GM19397 (cell line): Measurements from ENCODE around the gene ACO2.
"Not testable (repeated sequence)": the region's sequence is repeated elsewhere in the genome, so short reads cannot be mapped to it uniquely, and the experiment has no call there.

Experiments
- ATAC-seq: cut with Tn5 transposase; IDR thresholded peaks from one replicate; pipeline ENCODE4 v1.9.1; 2021; ENCODE audit warnings: mild to moderate bottlenecking, moderate library complexity; ENCODE audit not compliant: unreplicated experiment

The ACO2 gene

DNA sequence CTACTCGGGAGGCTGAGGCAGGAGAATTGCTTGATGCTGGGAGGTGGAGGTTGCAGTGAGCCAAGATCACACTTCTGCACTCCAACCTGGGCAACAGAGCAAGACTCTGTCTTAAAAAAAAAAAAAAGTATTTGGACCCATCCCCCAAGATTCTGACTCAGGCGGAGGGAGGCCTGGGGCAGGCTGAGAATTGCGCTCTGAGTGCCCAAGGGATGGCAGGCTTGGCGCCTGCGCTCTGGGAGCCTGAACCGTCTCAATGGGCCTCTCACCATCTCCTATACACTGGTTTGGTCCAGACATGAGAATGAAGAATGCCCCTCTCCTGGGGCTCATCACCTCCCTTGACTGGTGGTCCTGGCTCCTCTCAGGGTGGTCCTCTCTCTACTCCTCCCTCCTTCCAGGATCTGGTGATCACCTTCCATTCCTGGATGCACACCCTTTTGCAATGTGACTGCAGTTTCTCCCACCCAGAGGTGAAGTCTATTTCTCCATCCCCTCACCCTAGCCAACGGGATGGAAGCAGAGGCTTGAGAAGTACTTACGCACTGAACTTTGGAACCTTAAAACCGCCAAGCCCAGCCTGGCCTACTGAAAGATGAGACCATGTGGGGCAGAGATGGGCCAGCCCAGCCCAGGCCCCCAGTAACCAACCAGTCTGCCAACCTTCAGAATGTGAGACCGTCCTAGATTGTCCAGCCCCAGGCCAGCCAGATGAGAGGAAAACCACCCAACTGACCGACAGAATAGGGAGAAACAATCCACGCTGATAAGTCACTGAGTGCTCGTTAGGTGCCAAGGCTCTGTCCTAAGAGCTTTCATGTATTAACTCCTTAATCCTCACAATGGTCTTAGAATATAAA lies 70.5 kb downstream of the ACO2 start:
- no peak for ATAC-seq

DNA sequence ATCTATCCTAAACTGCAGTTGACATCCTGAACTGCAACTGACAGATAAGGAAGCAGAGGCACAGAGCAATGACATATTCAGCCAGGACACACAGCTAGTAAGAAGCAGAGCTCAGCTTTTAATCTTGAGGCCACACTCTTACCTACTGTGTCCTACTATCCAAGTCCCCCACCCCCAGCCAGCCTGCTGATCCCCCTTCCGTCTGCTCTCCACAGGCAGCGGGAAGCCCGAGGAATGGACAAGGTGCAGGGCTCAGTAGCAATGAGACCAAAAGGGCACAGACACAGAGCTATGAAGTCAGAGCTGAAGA lies 71.0 kb downstream of the ACO2 start:
- ATAC-seq = no peak

GRCh38 chr22:41540365-41540764 lies 71.4 kb downstream of the ACO2 start:
- ATAC-seq = no peak

DNA sequence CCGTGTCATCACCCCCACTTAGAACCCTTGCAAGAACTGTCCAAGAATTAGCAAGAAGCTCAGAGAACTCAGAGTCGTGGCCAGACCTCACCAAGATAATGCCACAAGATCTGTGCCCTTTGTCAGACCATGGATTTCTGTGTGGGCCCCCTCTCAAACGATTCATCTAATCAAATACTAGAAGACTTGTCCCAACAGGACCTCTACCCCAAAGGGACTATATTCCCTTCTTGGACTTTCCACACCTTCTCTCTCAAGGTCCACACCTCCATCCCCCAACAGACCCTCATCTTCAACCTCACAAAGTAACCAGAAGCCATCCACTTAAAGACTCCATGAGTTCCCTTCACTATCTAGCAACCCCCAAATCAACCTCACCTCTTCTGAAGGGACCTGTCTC lies 72.6 kb downstream of the ACO2 start:
- ATAC-seq = no peak

GRCh38 chr22:41542224-41542623 lies 73.3 kb downstream of the ACO2 start:
- ATAC-seq = no peak

DNA sequence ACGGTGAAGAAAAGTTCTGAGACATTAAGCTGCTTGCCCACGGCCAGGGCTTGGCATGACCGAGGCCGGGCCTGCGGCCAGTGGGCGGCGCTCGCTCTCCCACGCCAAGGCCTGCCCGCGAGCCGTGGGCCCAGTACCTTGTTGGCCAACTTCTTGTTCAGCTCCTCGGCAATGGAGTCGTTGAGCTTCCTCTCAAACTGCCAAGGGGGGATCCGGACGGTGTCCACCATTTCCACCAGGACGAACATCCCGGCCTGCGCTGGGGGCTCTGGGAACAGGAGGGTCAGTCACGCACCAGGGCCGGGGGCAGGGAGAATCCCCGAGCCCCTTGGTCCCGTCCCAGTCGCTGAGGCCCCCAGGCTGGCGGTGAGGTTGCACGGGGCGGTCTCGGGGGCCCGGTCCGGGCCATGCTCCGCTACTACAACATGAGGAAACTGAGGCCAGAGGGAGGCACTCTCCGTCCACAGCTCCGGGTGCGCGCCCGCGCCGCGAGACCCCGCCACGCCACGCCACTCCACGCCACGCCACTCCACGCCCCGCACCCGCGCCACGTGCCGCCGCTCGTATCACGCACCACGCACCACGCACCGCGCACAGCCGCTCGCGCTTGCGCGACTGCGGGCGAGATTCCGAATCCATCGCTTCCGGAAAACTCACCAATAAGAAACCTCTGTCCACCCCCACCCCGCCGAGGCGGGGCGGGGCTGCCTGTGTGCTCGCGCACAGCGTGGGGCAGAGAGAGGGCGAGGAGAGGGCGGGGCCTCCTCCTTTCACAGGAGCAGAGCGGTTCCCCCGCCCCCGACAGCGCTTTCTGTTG lies 75.1 kb downstream of the ACO2 start, which contains the start of gene POLR3H:
Gene POLR3H, minus strand, starts transcription at position 617 of the 817 bp plus-strand sequence. Its CDS starts 369 bp downstream, at position 248.
- ATAC-seq = peak; percentile 93

DNA sequence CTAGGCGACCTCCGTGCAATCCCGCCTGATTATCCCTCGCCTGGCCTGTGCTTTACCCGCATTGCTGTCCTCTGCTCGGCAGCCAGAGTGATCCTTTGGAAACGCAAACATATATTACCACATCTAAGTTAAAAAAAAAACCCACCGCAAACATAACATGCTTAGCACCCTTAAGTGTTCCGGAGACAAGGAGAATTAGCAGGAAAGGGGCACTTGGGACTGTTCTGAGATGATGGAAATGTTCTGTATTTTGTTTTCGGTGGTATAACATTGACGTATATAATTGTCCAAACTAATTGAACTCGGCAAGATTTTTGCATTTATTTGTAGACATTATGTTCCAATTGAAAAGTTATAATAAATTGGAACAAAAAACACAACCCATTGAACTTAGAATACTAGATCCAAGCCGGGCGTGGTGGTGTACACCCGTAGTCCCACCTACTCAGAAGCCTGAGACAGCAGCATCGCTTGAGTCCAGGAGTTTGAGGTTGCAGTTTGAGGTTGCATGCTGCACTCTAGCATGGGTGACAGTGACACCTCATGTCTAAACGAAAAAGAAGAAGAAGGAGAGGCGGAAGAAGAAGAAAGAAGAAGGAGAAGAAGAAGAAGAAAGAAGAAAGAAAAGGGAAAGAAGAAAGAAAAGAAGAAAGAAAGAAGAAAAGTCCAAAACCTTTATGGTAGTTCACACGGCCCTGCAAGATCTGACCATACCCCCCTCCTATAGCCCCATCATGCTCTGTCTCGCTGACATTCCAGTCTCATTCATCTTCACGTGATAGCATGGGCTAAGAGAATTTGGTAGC lies 76.0 kb downstream of the ACO2 start:
- no peak for ATAC-seq

- no peak for ATAC-seq
These were observed 79.9 kb downstream of the ACO2 start for GRCh38 chr22:41548830-41549211.

DNA sequence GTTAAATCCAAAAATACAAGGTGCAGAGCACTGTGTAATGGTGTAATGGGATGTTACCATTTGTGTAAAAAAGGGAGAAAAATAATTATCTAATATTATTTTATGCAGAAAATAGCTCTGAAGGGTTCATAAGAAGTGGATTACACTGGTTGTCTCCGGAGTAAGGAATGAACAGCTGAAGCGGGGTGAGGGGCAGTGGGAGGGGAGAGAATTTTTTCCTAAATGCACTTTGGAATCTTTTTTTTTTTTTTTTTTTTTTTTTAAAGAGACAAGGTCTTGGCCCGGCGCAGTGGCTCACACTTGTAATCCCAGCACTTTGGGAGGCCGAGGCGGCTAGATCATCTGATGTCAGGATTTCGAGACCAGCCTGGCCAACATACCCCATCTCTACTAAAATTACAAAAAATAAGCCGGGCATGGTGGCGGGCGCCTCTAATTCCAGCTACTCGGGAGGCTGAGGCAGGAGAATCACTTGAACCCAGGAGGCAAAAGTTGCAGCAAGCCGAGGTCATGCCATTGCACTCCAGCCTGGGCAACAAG lies 82.1 kb downstream of the ACO2 start:
- ATAC-seq = no peak

DNA sequence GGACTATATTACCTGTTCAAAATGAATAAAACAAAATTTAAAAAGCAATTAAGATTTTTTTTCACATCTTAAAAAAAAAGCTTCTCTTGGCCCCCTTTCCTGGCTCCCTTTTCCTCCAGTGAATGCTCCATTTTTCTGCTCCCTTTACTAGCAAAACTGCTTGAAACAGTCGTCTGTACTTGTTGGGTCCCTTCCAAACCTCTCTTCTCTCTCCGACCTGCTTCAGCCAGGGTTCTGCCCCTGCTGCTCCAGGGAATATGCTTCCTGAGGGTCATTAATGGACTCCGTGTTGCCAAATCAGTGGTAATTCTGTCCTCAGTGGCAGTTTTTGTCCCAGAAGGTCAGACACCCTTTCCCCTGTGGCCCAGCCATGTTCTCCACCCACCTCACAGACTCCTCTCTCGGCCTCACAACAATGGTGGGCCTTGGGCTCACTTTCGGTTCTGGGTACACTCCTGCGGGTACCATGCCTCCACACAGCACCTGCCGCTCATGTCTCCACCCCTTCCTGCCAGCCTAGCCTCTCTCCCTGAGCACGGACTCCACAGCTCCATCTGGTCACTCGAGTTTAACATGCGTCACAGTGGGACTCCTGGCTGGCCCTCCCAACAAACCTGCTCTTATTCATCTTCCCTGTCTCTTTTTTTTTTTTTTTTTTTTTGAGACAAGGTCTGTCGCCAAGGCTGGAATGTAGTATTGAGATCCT lies 83.1 kb downstream of the ACO2 start:
- ATAC-seq = no peak

- no peak for ATAC-seq
These were observed 86.5 kb downstream of the ACO2 start for GRCh38 chr22:41555325-41555982.

- ATAC-seq = no peak
These were observed 87.6 kb downstream of the ACO2 start for GRCh38 chr22:41556561-41556960.

DNA sequence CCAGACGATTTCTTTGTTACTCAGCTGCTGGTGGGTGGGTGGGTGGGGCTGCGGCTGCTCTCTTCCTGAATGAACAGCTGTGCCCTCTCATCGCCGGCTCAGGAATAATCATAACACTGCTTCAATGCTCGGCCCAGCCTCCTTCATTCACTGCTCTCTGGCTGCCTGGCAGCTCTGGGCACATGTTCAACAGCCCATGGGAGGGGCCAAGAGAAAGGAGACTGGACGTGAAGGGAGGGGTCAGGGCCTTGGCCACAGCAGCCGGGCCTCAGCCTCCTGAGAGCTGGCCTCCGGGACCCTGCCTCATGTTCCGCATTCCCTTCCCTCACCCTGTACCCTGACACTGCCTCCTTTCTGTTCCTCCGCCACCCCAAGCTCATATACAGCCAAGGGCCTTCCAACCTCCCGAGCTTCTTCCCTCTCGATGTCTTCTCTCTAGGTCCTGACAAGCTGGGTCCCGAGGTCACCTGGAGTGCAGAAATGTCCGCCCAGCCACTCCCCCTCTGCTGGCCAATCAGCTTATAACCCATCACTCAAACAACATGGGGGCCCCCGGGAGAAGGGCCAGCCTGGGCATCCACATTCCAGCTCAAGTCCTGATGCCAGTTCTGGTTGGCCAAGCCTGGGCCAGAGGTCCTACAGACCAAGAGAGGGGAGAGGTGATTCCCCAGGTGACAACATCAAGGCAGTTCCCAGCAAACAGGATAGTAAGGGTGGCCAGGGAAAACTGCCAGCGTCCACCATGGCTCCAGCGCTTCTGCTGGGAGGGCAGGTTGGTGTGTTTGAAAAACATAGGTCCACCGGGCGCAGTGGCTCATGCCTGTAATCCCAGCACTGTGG lies 88.7 kb downstream of the ACO2 start:
- ATAC-seq = no peak

- ATAC-seq = not testable (repeated sequence)
These were observed 89.3 kb downstream of the ACO2 start for GRCh38 chr22:41558241-41558630.

GRCh38 chr22:41560095-41560471 lies 91.2 kb downstream of the ACO2 start:
- ATAC-seq = no peak

- no peak for ATAC-seq
These were observed 92.4 kb downstream of the ACO2 start for GRCh38 chr22:41561335-41561734.

DNA sequence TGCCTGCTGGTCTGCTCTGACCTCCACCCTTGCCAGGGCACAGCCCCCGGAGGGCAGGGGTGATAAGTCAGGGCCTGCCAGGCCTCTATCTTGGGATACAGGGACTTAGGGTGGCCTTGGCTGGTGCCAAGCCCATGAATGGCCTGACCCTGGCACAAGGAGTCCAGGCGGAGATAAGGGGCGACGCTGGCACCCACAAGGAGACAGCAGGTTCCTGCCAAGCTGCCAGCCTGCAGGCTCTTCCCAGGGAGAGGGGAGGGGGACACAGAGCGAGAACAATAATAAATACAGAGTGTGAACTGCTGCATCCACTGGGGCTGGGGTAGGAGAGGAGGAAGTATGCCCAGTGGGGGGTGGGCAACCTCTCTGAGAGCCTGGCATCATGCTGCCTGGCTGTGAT lies 92.9 kb downstream of the ACO2 start:
- no peak for ATAC-seq

GRCh38 chr22:41562461-41562860 lies 93.5 kb downstream of the ACO2 start:
- no peak for ATAC-seq

DNA sequence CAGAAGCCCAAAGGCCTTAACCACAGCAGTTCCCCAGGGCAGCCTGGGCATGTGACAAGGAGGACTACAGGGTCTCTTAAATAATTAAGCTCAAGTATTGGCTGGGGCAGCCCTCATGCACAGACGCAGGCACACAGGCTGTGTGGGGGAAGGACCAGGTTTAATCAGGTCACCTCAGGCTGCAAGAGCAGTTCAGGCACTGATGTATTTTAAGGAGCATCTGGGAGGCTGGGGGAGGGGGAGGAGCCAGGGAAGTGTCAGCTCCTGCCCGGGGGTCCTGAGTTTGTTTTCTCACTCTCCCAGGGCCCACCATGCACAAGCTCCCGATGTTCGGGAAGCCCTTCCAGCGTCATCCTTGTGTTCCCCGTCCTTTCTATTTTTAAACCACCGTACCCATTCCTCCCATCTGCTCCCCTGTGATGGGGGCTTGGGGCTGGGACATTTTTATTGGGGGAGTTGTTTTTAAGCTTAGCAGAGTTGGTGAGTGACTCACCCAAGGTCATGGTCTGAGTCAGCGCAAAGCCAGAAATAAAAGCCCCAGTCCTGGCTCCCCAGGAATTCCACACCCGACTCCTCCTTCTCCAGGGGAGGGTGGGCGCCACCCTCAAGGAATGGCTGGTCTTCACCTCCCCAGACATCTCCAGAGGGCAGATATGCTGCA lies 94.3 kb downstream of the ACO2 start:
- ATAC-seq = no peak
